Activated gamma-delta T cell treated with Interleukin-2 at 50 U/mL for 16 hours (primary cell): ENCODE results near the gene ZYX.

Experiments
- DNase-seq: peaks from one replicate; pipeline ENCODE4 v3.0.0-alpha.2; 2020

The ZYX gene

GRCh38 chr7:143362131-143363015, 18.8 kb upstream of the ZYX start, which contains the start of gene FAM131B:
Gene FAM131B (minus strand): TSS chr7:143362713. CDS start chr7:143362603, 110 bp downstream.
- DNase-seq: peak; percentile 34

- no peak for DNase-seq
Measured at GRCh38 chr7:143363016-143363937, 17.9 kb upstream of the ZYX start.

GRCh38 chr7:143367972-143368371, 13.2 kb upstream of the ZYX start:
- DNase-seq: no peak

- no peak for DNase-seq
Measured at GRCh38 chr7:143368387-143368786, 12.8 kb upstream of the ZYX start.

GRCh38 chr7:143369678-143370651, 11.2 kb upstream of the ZYX start:
- no peak for DNase-seq

- DNase-seq: peak; percentile 69
Measured at GRCh38 chr7:143372070-143372469, 9.1 kb upstream of the ZYX start.

- DNase-seq: no peak
Measured at GRCh38 chr7:143373255-143373794, 7.8 kb upstream of the ZYX start.

GRCh38 chr7:143374561-143374960, 6.6 kb upstream of the ZYX start:
- DNase-seq: no peak

- peak; percentile 66 for DNase-seq
Measured at GRCh38 chr7:143375298-143376034, 5.7 kb upstream of the ZYX start.

- DNase-seq: no peak
Measured at GRCh38 chr7:143376396-143376795, 4.7 kb upstream of the ZYX start.

- no peak for DNase-seq
Measured at GRCh38 chr7:143379611-143380259, 1.4 kb upstream of the ZYX start.

GRCh38 chr7:143380260-143380645, 892 bp upstream of the ZYX start:
- peak; percentile 90 for DNase-seq

GRCh38 chr7:143381427-143382125, 431 bp downstream of the ZYX start:
- no peak for DNase-seq

- no peak for DNase-seq
Measured at GRCh38 chr7:143382126-143382790, 1.1 kb downstream of the ZYX start.

- no peak for DNase-seq
Measured at GRCh38 chr7:143382791-143383641, 1.9 kb downstream of the ZYX start.

GRCh38 chr7:143383642-143383957, 2.5 kb downstream of the ZYX start:
- DNase-seq: no peak

- DNase-seq: no peak
Measured at GRCh38 chr7:143384148-143384547, 3.0 kb downstream of the ZYX start.
